Mesendoderm (in vitro differentiated cells): Measurements from ENCODE around the gene EMID1.
"Not testable (repeated sequence)": the region's sequence is repeated elsewhere in the genome, so short reads cannot be mapped to it uniquely, and the experiment has no call there.

ENCODE experiments used
- DNase-seq: peaks from one replicate; pipeline ENCODE4 v3.0.0; 2013
- H2AK5ac ChIP-seq: 2 replicates; pipeline ENCODE4 v1.6.1; 2013; ENCODE audit warnings: low read length, inconsistent platforms
- H2BK120ac ChIP-seq: 2 replicates; pipeline ENCODE4 v1.6.1; 2013; ENCODE audit warnings: low read depth, mild to moderate bottlenecking, low read length, moderate library complexity, mixed read lengths
- H2BK15ac ChIP-seq: replicated peaks from 2 replicates; pipeline ENCODE4 v1.6.1; 2013; ENCODE audit warnings: low read depth, mild to moderate bottlenecking, moderate library complexity
- H2BK5ac ChIP-seq: 2 replicates; pipeline ENCODE4 v1.6.1; 2013; ENCODE audit warnings: low read length, inconsistent platforms
- H3K18ac ChIP-seq: 2 replicates; pipeline ENCODE4 v1.6.1; 2013; ENCODE audit warnings: mild to moderate bottlenecking, low read length, mixed read lengths
- H3K23ac ChIP-seq: one replicate; pipeline ENCODE4 v1.6.1; 2013; ENCODE audit warnings: low read length
- H3K27ac ChIP-seq: 2 replicates; pipeline ENCODE4 v1.5.1; 2013; ENCODE audit warnings: low read depth, mild to moderate bottlenecking, inconsistent platforms, low read length, moderate library complexity
- H3K27me3 ChIP-seq: 2 replicates; pipeline ENCODE4 v1.6.1; 2013; ENCODE audit warnings: low read length, control low read depth, mild to moderate bottlenecking, inconsistent platforms; ENCODE audit not compliant: insufficient read depth, poor library complexity
- H3K36me3 ChIP-seq: 2 replicates; pipeline ENCODE4 v1.6.1; 2013; ENCODE audit warnings: low read length, inconsistent platforms; ENCODE audit not compliant: control insufficient read depth, insufficient read depth
- H3K4ac ChIP-seq: one replicate; pipeline ENCODE4 v1.6.1; 2013; ENCODE audit warnings: low read depth, mild to moderate bottlenecking, low read length, moderate library complexity
- H3K4me1 ChIP-seq: 2 replicates; pipeline ENCODE4 v1.6.1; 2013; ENCODE audit warnings: low read depth, low read length, inconsistent platforms; ENCODE audit not compliant: control insufficient read depth
- H3K4me2 ChIP-seq: 2 replicates; pipeline ENCODE4 v1.6.1; 2013; ENCODE audit warnings: low read length
- H3K4me3 ChIP-seq: 2 replicates; pipeline ENCODE4 v1.5.1; 2013; ENCODE audit warnings: mild to moderate bottlenecking, low read length
- H3K56ac ChIP-seq: one replicate; pipeline ENCODE4 v1.6.1; 2013; ENCODE audit warnings: low read length
- H3K79me1 ChIP-seq: 2 replicates; pipeline ENCODE4 v1.6.1; 2013; ENCODE audit warnings: low read length, inconsistent platforms
- H3K79me2 ChIP-seq: 2 replicates; pipeline ENCODE4 v1.6.1; 2013; ENCODE audit warnings: mild to moderate bottlenecking, low read length; ENCODE audit not compliant: control insufficient read depth, insufficient read depth
- H3K9ac ChIP-seq: 2 replicates; pipeline ENCODE4 v1.6.1; 2013; ENCODE audit warnings: low read length, inconsistent platforms
- H4K5ac ChIP-seq: one replicate; pipeline ENCODE4 v1.6.1; 2013; ENCODE audit warnings: low read length
- H4K8ac ChIP-seq: one replicate; pipeline ENCODE4 v1.6.1; 2013; ENCODE audit warnings: low read depth, mild to moderate bottlenecking, control low read depth, low read length, moderate library complexity
- WGBS: extraction: QIAGEN DNeasy Blood & Tissue Kit; methylation state at CpG from one replicate; pipeline ENCODE4 v1.1.7; 2013; ENCODE audit warnings: low lambda C conversion rate, missing lambda C conversion rate; ENCODE audit not compliant: insufficient coverage; ENCODE audit errors: extremely low coverage; 5-methylcytosine and 5-hydroxymethylcytosine counted together

Gene EMID1

DNA sequence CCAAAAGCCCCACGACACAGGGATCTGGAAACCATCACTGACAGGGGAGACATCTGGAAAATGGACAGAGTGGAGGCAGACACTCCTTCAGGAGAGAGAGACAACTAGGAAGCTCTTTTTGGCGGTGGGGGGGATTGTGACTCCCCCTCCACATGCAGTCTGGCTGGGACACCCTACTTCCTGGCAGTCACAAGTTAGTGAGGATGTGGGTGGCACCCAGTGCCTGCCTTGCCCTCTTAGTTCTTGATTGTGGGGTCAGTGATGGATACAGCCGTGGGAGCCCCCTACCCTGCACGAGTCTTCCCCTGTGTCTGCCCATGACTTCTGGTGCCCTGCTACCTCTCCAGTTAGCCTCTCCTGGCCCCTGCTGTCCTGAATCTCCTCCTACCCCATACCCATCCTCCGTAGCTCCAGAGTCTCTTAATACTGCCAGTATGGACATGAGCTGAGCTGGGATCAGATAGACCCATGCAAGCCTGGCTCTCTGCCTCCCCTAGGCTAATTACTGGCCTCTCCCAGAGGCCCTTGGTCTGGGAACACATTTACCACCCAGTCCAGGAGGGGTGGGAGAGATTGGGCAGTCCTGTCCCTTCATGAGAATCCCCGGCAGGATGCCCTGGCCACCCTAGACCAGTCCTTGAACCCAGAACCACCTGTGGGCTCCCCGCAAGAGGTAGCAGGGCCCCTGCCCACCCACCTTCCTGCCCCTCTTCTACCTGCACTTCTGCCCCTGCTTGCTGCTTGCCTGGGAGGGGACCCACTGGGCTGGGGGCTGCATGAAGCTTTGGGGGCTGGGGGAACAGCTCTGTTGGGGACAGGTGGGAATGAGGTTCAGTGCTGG, 39.3 kb downstream of the EMID1 start:
- Histone ChIP-seq H4K5ac (no peak overlapping the region), H3K23ac (no peak overlapping the region), H3K27ac (no peak overlapping the region), H3K4ac (no peak overlapping the region), H3K36me3 (no peaks in the 10 kb centered on the region), H3K56ac (no peak overlapping the region), H3K18ac (no peak overlapping the region), H3K4me2 (no peak overlapping the region), H2BK15ac (no peak overlapping the region), H3K9ac (no peak overlapping the region), H3K4me1 (no peaks in the 10 kb centered on the region), H3K79me1 (no peaks in the 10 kb centered on the region), H3K27me3 (no peaks in the 10 kb centered on the region), H2BK5ac (no peak overlapping the region), H3K4me3 (no peak overlapping the region), H2AK5ac (no peak overlapping the region), H4K8ac (no peak overlapping the region), H3K79me2 (no peaks in the 10 kb centered on the region), H2BK120ac (no peak overlapping the region)
- no peak for DNase-seq
- no CpG with 5 or more reads among the region's 7 CpGs for WGBS

DNA sequence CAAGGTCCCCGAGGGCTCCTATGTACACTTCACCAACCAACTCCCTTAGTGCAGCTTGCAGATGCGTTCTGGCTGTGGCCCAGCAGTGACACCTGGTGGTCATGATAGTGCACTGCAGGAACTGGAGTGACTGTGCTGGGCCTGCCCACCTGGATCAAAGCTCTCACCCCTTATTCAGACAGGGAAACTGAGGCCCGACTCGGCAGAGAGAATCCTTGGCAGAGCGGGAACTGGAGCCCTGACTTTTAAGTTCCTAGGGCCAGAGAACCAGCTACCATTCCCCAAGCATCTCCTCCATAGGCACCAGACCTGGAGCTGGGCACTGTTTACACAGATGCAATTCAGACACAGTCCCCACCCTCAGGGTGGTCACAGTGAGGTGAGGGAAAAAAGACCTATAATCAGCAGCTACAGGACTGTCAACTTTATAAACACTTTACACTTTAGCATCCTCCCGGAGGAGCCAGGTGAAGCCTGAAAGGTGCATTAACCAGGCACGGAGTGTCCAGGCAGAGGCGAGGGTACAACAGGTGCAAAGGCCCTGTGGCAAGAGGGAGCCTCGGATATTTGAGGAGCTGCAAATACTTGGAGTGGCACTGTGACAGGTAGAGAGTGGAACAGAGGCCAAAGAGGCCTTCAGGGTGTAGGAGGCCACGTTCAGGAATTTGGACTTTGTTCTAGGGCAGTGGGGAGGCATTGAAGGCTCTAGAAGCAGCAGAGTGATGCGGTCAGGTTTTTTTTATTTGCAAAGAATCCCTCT, 40.1 kb downstream of the EMID1 start:
- H3K4me2 ChIP-seq, result no peak overlapping the region
- no peak overlapping the region for H3K18ac ChIP-seq
- H2BK5ac ChIP-seq, result no peak overlapping the region
- H3K27ac ChIP-seq, result no peak overlapping the region
- no peaks in the 10 kb centered on the region for H3K79me2 ChIP-seq
- no peak overlapping the region for H2BK120ac ChIP-seq
- H2BK15ac ChIP-seq, result no peak overlapping the region
- H3K56ac ChIP-seq, result no peak overlapping the region
- H2AK5ac ChIP-seq, result no peak overlapping the region
- no peaks in the 10 kb centered on the region for H3K79me1 ChIP-seq
- no peaks in the 10 kb centered on the region for H3K4me1 ChIP-seq
- no peak overlapping the region for H3K23ac ChIP-seq
- H4K8ac ChIP-seq, result no peak overlapping the region
- no peak overlapping the region for H3K9ac ChIP-seq
- no peaks in the 10 kb centered on the region for H3K36me3 ChIP-seq
- H3K4ac ChIP-seq, result no peak overlapping the region
- no CpG with 5 or more reads among the region's 11 CpGs for WGBS
- DNase-seq, result peak; percentile 65
- no peak overlapping the region for H4K5ac ChIP-seq
- no peak overlapping the region for H3K4me3 ChIP-seq
- no peaks in the 10 kb centered on the region for H3K27me3 ChIP-seq

DNA sequence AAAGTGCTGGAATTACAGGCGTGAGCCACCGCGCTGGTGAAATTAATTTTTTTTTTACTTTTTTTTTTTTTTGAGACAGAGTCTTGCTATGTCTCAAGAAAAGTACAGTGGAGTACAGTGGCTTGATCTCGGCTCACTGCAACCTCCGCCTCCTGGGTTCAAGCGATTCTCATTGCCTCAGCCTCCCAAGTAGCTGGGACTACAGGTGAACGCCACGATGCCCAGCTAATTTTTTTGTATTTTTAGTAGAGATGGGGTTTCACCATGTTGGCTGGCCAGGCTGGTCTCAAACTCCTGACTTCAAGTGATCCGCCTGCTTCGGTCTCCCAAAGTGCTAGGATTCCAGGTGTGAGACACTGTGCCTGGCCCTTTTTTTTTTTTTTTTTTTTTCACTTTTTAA, 42.2 kb downstream of the EMID1 start:
- not testable (repeated sequence) for H3K4me3 ChIP-seq, H3K23ac ChIP-seq, H3K27ac ChIP-seq, H2BK5ac ChIP-seq, H3K36me3 ChIP-seq, DNase-seq, H4K5ac ChIP-seq, H3K18ac ChIP-seq, H3K4me1 ChIP-seq, H3K79me1 ChIP-seq, H3K4ac ChIP-seq, H2AK5ac ChIP-seq, H3K9ac ChIP-seq, H2BK15ac ChIP-seq, H3K27me3 ChIP-seq, H4K8ac ChIP-seq, H3K79me2 ChIP-seq, H2BK120ac ChIP-seq, H3K56ac ChIP-seq, H3K4me2 ChIP-seq
- WGBS, result no CpG with 5 or more reads among the region's 10 CpGs

DNA sequence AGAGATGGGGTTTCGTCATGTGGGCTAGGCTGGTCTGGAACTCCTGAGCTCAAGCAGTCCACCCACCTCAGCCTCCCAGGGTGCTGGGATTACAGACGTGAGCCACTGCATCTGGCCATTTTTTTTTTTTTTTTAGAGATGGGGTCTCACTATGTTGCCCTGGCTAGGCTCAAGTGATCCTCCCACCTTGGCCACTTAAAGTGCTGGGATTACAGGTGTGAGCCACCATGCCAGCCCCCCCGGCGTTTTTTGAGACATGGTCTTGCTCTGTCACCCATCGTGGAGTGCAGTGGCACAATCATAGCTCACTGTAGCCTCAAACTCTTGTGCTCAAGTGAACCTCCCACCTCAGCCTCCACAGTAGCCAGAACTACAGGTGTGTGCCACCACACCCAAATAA, 45.6 kb downstream of the EMID1 start:
- no peaks in the 10 kb centered on the region for H3K79me2 ChIP-seq
- H3K18ac ChIP-seq, result no peak overlapping the region
- no peak overlapping the region for H4K5ac ChIP-seq
- no peak overlapping the region for H4K8ac ChIP-seq
- H3K27me3 ChIP-seq, result no peaks in the 10 kb centered on the region
- no peaks in the 10 kb centered on the region for H3K4me1 ChIP-seq
- WGBS, result no CpG with 5 or more reads among the region's 5 CpGs
- no peak overlapping the region for H2BK15ac ChIP-seq
- H3K36me3 ChIP-seq, result no peaks in the 10 kb centered on the region
- no peak overlapping the region for H2BK120ac ChIP-seq
- no peaks in the 10 kb centered on the region for H3K79me1 ChIP-seq
- H3K9ac ChIP-seq, result no peak overlapping the region
- no peak overlapping the region for H3K4me2 ChIP-seq
- no peak overlapping the region for H3K56ac ChIP-seq
- H3K23ac ChIP-seq, result no peak overlapping the region
- H3K4ac ChIP-seq, result no peak overlapping the region
- H3K4me3 ChIP-seq, result no peak overlapping the region
- no peak overlapping the region for H2AK5ac ChIP-seq
- no peak overlapping the region for H2BK5ac ChIP-seq
- DNase-seq, result no peak
- no peak overlapping the region for H3K27ac ChIP-seq

DNA sequence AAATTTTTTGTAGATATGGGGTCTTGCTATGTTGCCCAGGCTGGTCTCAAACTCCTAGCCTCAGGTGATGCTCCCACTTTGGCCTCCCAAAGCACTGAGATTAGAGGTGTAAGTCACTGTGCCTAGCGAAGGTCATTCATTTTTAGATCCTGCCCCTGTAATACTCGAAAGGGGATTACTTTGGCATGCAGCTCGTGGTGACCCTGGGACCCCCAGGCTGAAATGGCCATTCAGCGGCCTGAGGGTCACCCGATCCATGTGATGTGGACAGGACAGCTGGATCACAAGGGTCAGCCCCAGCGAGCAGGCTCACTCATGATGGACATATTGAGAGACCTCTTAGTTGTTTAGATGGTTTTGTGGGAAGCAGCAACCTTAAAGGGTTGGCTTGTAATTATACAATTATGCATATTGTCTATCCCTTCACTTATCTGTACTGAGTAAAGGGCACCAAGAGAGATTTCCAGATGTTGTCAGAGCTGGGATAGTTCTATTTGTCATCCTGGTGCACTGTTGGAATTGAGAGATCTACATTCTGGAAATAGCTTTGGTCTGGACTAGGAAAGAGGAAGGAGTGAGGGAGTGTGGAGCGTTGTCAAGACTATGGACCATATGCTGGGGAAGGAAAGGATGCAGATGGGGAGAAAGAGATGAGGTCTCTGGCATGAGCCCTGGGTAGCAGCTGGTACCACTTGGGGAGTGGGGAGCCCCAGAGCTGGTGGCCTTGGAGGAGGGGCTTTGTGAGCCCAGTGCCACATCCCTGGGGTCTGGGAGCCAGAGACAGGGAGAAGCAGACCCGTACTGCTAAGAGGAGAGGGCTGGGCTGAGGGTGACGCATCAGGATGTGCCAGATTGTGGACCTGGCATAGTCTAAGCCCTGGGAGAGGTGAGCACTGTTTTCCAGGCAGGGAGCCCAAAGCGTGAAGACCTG, 46.5 kb downstream of the EMID1 start:
- Histone ChIP-seq H3K4me2 (no peak overlapping the region), H3K4ac (no peak overlapping the region), H3K4me1 (no peaks in the 10 kb centered on the region), H4K8ac (no peak overlapping the region), H3K4me3 (no peak overlapping the region), H3K27ac (peak overlapping the region; percentile 30), H3K56ac (no peak overlapping the region), H3K79me1 (no peaks in the 10 kb centered on the region), H2BK120ac (no peak overlapping the region), H3K18ac (no peak overlapping the region), H3K36me3 (no peaks in the 10 kb centered on the region), H3K9ac (no peak overlapping the region), H4K5ac (no peak overlapping the region), H3K79me2 (no peaks in the 10 kb centered on the region), H2AK5ac (no peak overlapping the region), H2BK15ac (no peak overlapping the region), H3K27me3 (no peaks in the 10 kb centered on the region), H3K23ac (no peak overlapping the region), H2BK5ac (no peak overlapping the region)
- no CpG with 5 or more reads among the region's 10 CpGs for WGBS
- no peak for DNase-seq
